ENCODE results near the gene TMED1.
"Not testable (repeated sequence)": the region's sequence is repeated elsewhere in the genome, so short reads cannot be mapped to it uniquely, and the experiment has no call there.

The TMED1 gene

GRCh38 chr19:10848230-10848856 is 12.3 kb upstream of the TMED1 start, which contains the start of gene C19orf38:
Gene C19orf38, plus strand, starts transcription at chr19:10848415. Its CDS starts 94 bp downstream, at chr19:10848509.
- Histone ChIP-seq H3K27ac (ENCODE audit: low read length) (no peak within 1 kb of the TSS), H3K4me3 (ENCODE audit: low read length) (no peak within 1 kb of the TSS), H3K9me3 (ENCODE audit: control insufficient read depth, insufficient read depth, low read length) (no peaks in the 10 kb centered on the region), H3K27me3 (ENCODE audit: control insufficient read depth, insufficient read depth, low read length) (no peaks in the 10 kb centered on the region), H3K4me1 (ENCODE audit: control insufficient read depth, insufficient read depth, low read length) (no peaks in the 10 kb centered on the region), H3K36me3 (ENCODE audit: control insufficient read depth, insufficient read depth, low read length) (no peaks in the 10 kb centered on the region)
- DNase-seq (ENCODE audit: low read depth, low spot score): no peak
- no CpG with 5 or more reads among the region's 14 CpGs for WGBS (ENCODE audit: insufficient coverage, insufficient read length)

- Histone ChIP-seq H3K4me1 (ENCODE audit: control insufficient read depth, insufficient read depth, low read length) (no peaks in the 10 kb centered on the region), H3K4me3 (ENCODE audit: low read length) (no peak overlapping the region), H3K9me3 (ENCODE audit: control insufficient read depth, insufficient read depth, low read length) (no peaks in the 10 kb centered on the region), H3K27ac (ENCODE audit: low read length) (no peak overlapping the region), H3K27me3 (ENCODE audit: control insufficient read depth, insufficient read depth, low read length) (no peaks in the 10 kb centered on the region), H3K36me3 (ENCODE audit: control insufficient read depth, insufficient read depth, low read length) (no peaks in the 10 kb centered on the region)
- WGBS (ENCODE audit: insufficient coverage, insufficient read length): no CpG with 5 or more reads among the region's 2 CpGs
- no peak for DNase-seq (ENCODE audit: low read depth, low spot score)
These were observed 10.6 kb upstream of the TMED1 start for GRCh38 chr19:10846500-10847202.

GRCh38 chr19:10842788-10843187 is 6.8 kb upstream of the TMED1 start:
- Histone ChIP-seq H3K9me3 (ENCODE audit: control insufficient read depth, insufficient read depth, low read length) (no peaks in the 10 kb centered on the region), H3K36me3 (ENCODE audit: control insufficient read depth, insufficient read depth, low read length) (no peaks in the 10 kb centered on the region), H3K27ac (ENCODE audit: low read length) (no peak overlapping the region), H3K4me3 (ENCODE audit: low read length) (no peak overlapping the region), H3K27me3 (ENCODE audit: control insufficient read depth, insufficient read depth, low read length) (no peaks in the 10 kb centered on the region), H3K4me1 (ENCODE audit: control insufficient read depth, insufficient read depth, low read length) (no peaks in the 10 kb centered on the region)
- WGBS (ENCODE audit: insufficient coverage, insufficient read length): no CpG with 5 or more reads among the region's 7 CpGs
- no peak for DNase-seq (ENCODE audit: low read depth, low spot score)

DNA sequence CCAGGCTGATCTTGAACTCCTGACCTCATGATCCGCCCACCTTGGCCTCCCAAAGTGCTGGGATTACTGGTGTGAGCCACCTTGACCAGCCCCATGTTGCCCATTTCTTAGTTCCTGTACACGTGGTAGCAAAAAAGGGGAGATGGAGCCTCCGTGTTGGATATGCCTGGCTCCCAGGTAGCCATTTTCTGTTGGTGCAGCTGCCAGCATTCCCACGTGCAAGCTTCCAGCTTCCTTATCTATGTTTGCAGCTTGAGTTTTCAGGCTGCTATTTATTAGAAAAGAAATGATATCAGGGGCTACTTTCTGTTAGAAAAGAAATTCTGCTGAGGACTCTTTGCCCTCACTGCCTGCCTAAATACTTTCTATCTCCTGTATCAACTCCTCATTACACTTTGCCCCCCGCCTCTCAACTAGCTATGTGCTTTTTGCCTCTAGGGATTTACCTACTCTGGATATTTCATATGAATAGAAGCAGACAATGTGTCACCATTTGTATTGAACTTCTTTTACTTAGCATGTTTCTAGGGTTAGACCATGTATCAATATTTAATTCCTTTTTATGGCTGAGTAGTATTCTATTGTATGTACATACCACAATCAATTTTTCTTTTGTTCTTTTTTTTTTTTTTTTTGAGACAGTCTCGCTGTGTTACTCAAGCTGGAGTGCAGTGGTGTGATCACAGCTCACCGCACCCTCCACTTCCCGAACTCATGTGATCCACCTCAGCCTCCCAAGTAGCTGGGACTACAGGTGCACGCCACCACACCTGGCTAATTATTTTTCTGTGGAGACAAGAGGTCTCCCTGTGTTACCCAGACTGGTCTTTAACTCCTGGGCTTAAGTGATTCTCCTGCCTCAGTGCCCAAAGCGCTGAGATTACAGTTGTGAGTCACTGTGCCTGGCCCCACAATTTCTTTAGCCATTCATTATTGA is 3.4 kb upstream of the TMED1 start:
- no peaks in the 10 kb centered on the region for H3K27me3 ChIP-seq (ENCODE audit: control insufficient read depth, insufficient read depth, low read length)
- no peaks in the 10 kb centered on the region for H3K9me3 ChIP-seq (ENCODE audit: control insufficient read depth, insufficient read depth, low read length)
- H3K4me1 ChIP-seq (ENCODE audit: control insufficient read depth, insufficient read depth, low read length): 0 out of 2 replicates have a peak, but pooled peaks cover 2% of the 10 kb centered on the region
- H3K4me3 ChIP-seq (ENCODE audit: low read length): no peak overlapping the region
- H3K36me3 ChIP-seq (ENCODE audit: control insufficient read depth, insufficient read depth, low read length): no peaks in the 10 kb centered on the region
- no peak overlapping the region for H3K27ac ChIP-seq (ENCODE audit: low read length)
- no CpG with 5 or more reads among the region's 10 CpGs for WGBS (ENCODE audit: insufficient coverage, insufficient read length)
- no peak for DNase-seq (ENCODE audit: low read depth, low spot score)

DNA sequence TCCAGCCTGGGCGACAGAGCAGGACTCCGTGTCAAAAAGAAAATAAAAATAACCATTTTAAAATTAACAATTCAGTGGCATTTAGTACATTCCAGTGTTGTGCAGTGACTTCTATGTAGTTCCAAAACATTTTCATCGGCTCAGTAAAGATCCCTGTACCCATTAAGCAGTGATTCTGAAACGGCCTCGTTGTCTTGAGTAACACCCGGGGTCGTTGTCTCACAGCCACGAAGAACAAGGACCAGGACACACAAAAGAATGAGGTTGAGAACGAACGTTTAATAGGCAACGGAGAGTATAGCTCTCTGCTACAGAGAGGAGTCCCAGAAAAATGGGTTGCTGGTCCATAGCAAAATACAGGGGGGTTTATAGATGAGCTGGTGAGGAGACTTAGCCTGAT is 2.4 kb upstream of the TMED1 start:
- Histone ChIP-seq H3K4me3 (ENCODE audit: low read length) (no peak overlapping the region), H3K36me3 (ENCODE audit: control insufficient read depth, insufficient read depth, low read length) (no peaks in the 10 kb centered on the region; the same call in 1 of the 2 replicates), H3K27ac (ENCODE audit: low read length) (no peak overlapping the region), H3K4me1 (ENCODE audit: control insufficient read depth, insufficient read depth, low read length) (0 out of 2 replicates have a peak, but pooled peaks cover 2% of the 10 kb centered on the region), H3K9me3 (ENCODE audit: control insufficient read depth, insufficient read depth, low read length) (no peaks in the 10 kb centered on the region), H3K27me3 (ENCODE audit: control insufficient read depth, insufficient read depth, low read length) (no peaks in the 10 kb centered on the region)
- no CpG with 5 or more reads among the region's 11 CpGs for WGBS (ENCODE audit: insufficient coverage, insufficient read length)
- DNase-seq (ENCODE audit: low read depth, low spot score): no peak

GRCh38 chr19:10837649-10838048 is 1.6 kb upstream of the TMED1 start:
- H3K27ac ChIP-seq (ENCODE audit: low read length); H3K36me3 ChIP-seq (ENCODE audit: control insufficient read depth, insufficient read depth, low read length); H3K4me1 ChIP-seq (ENCODE audit: control insufficient read depth, insufficient read depth, low read length); DNase-seq (ENCODE audit: low read depth, low spot score); H3K9me3 ChIP-seq (ENCODE audit: control insufficient read depth, insufficient read depth, low read length); H3K27me3 ChIP-seq (ENCODE audit: control insufficient read depth, insufficient read depth, low read length); H3K4me3 ChIP-seq (ENCODE audit: low read length): not testable (repeated sequence)
- WGBS (ENCODE audit: insufficient coverage, insufficient read length): no CpG with 5 or more reads among the region's 7 CpGs

DNA sequence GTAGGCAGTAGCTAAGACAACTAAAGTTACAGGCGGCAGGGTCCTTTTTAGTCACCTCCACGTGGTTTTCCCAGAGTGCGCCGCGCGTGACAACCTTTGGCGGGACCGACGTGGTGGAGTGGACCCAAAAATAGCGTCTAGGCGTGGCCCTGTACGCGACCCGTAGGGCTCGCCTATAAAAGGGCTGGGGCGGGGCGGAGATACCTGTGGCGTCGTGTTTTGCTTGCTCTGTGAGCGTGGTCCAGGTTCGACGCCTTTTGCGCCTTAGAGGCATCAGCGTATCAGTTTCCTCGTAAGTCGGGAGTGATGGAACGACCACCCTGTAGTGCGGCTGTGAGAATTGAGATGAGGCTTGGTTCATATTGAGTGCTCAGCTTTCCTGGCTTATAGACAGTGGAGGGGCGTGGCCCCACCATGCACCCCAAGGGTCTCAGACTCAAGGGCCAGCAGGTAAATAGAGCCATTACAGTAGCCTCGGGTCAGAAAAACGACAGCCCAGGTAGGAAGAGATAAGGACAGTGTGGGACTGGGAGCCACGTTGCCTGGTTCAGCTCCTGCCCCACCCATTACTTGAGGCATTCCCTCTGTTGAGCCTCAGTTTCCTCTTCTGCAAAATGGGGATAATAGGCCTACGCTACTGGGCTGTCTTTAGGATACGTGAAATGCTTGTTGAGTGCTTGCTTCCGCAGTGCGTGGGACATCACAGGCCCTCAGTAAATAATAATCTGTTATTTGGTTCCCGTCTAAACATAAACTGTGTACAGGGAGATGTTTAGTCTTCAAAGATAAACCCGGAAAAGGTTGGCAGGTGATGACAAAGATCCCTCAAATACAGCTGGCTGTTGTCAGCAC is 693 bp upstream of the TMED1 start:
- Histone ChIP-seq H3K36me3 (ENCODE audit: control insufficient read depth, insufficient read depth, low read length) (peaks cover 4% of the 10 kb centered on the region; the same call in 1 of the 2 replicates), H3K4me3 (ENCODE audit: low read length) (peak overlapping the region; percentile 79; the same call in 1 of the 2 replicates), H3K4me1 (ENCODE audit: control insufficient read depth, insufficient read depth, low read length) (0 out of 2 replicates have a peak, but pooled peaks cover 2% of the 10 kb centered on the region), H3K27me3 (ENCODE audit: control insufficient read depth, insufficient read depth, low read length) (no peaks in the 10 kb centered on the region), H3K27ac (ENCODE audit: low read length) (no peak overlapping the region), H3K9me3 (ENCODE audit: control insufficient read depth, insufficient read depth, low read length) (no peaks in the 10 kb centered on the region)
- no CpG with 5 or more reads among the region's 38 CpGs for WGBS (ENCODE audit: insufficient coverage, insufficient read length)
- no peak for DNase-seq (ENCODE audit: low read depth, low spot score)

DNA sequence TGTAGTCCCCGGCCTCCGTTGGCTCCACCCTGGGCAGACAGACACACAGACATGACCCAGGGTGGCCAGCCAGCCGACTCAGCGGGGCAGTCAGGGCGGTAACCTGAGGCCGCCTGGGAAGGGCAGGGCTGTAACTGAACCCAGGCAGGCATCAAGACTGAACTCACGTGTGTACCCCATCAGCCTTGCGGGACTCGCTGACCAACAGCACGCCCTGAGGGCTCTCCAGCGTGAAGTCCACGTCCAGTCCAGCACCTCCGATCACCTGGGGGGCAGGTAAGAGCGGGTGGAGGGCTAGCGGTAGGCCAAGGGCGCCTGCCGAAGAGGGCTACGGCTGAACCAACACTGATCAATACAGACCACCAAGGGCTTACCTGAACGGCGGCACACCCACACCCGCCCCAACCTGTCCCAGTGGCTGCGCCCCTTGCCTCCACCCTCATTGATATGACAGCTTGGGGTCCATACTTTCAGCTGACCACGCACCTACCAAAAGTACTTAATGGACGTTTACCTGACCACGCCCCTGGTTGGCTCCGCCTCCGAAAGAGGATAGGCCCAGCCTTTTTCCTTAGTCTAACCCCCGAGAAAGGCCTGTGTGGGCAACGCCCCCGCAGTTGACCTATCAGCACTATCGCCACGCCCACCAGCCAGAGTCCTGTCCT is 791 bp downstream of the TMED1 start:
- H3K9me3 ChIP-seq (ENCODE audit: control insufficient read depth, insufficient read depth, low read length): no peaks in the 10 kb centered on the region
- WGBS (ENCODE audit: insufficient coverage, insufficient read length): no CpG with 5 or more reads among the region's 32 CpGs
- H3K4me3 ChIP-seq (ENCODE audit: low read length): peak overlapping the region; percentile 11; the same call in 1 of the 2 replicates
- H3K36me3 ChIP-seq (ENCODE audit: control insufficient read depth, insufficient read depth, low read length): peaks cover 4% of the 10 kb centered on the region; the same call in 1 of the 2 replicates
- H3K4me1 ChIP-seq (ENCODE audit: control insufficient read depth, insufficient read depth, low read length): peaks cover 2% of the 10 kb centered on the region; the same call in 1 of the 2 replicates
- DNase-seq (ENCODE audit: low read depth, low spot score): no peak
- no peak overlapping the region for H3K27ac ChIP-seq (ENCODE audit: low read length)
- H3K27me3 ChIP-seq (ENCODE audit: control insufficient read depth, insufficient read depth, low read length): no peaks in the 10 kb centered on the region

GRCh38 chr19:10832939-10833296 is 3.1 kb downstream of the TMED1 start:
- no peak for DNase-seq (ENCODE audit: low read depth, low spot score)
- Histone ChIP-seq H3K4me1 (ENCODE audit: control insufficient read depth, insufficient read depth, low read length) (peaks cover 2% of the 10 kb centered on the region; the same call in 1 of the 2 replicates), H3K27me3 (ENCODE audit: control insufficient read depth, insufficient read depth, low read length) (no peaks in the 10 kb centered on the region), H3K27ac (ENCODE audit: low read length) (no peak overlapping the region), H3K4me3 (ENCODE audit: low read length) (no peak overlapping the region), H3K36me3 (ENCODE audit: control insufficient read depth, insufficient read depth, low read length) (peaks cover 8% of the 10 kb centered on the region; the same call in 1 of the 2 replicates), H3K9me3 (ENCODE audit: control insufficient read depth, insufficient read depth, low read length) (no peaks in the 10 kb centered on the region)
- WGBS (ENCODE audit: insufficient coverage, insufficient read length): no CpG with 5 or more reads among the region's 20 CpGs
